ENCODE measurements around the gene TMCC1.
"Not testable (repeated sequence)": the region's sequence is repeated elsewhere in the genome, so short reads cannot be mapped to it uniquely, and the experiment has no call there.

The TMCC1 gene

DNA sequence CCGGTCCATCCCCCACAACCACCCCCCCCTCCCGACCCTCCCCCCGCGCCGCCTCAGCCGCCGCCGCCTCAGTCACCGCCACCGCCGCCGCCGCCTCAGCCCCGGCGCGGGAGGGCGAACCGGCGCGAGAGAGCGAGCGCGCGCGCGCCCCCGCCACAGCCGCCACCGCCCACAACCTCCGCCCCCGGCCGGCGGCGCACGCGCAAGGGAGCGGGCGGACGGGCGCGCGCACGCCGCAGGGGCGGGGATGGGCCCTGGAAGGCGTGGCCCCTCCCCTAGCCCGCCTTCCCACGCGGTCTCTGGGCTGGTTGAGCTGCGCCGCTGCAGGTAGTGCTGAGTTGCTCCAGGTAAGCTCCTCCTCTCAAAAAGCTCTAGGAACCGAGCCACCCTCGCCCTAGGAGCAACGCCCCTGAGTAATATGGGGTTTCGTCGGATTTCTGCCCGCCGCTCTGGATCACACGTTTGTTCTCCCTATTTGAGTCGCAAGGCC is at the start of gene TMCC1:
TSS of gene TMCC1 (minus strand) at position 131 of the 490 bp plus-strand sequence.
- DNase-seq (ENCODE audit: low read depth in 2 of 2): peak; percentile 65 to 73

GRCh38 chr3:129943020-129943419 is 49.5 kb upstream of the TMCC1 start:
- no peak for DNase-seq (ENCODE audit: low read depth in 2 of 2)

- peak; percentile 4 to 23 for DNase-seq (ENCODE audit: low read depth in 2 of 2)
Measured at GRCh38 chr3:129942296-129942695, 48.8 kb upstream of the TMCC1 start.

GRCh38 chr3:129940086-129940485 is 46.6 kb upstream of the TMCC1 start:
- DNase-seq (ENCODE audit: low read depth in 2 of 2): no peak

GRCh38 chr3:129938140-129938930 is 44.8 kb upstream of the TMCC1 start:
- DNase-seq (ENCODE audit: low read depth in 2 of 2): no peak

- no peak for DNase-seq (ENCODE audit: low read depth in 2 of 2)
Measured at GRCh38 chr3:129937717-129938116, 44.2 kb upstream of the TMCC1 start.

DNA sequence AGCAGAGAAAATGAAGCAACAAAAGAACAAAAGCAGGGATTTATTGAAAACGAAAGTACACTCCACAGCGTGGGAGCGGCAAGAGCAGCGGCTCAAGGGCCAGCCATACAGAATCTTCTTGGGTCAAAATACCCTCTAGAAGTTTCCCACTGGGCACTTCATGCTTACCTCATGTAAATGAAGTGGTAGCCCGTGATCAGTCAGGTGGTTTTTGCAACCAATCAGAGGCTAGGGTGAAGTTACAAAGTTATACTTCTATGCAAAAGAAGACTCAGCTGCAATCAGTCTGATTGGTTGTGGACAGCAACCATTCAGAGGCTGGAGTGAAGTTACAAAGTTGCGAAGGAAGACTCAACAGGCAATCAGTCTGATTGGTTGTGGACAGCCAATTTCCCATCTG is 43.2 kb upstream of the TMCC1 start:
- no peak for DNase-seq (ENCODE audit: low read depth in 2 of 2)

GRCh38 chr3:129934234-129935123 is 41.0 kb upstream of the TMCC1 start:
- DNase-seq (ENCODE audit: low read depth in 2 of 2): peak; percentile 3 to 5

GRCh38 chr3:129933471-129933870 is 40.0 kb upstream of the TMCC1 start:
- DNase-seq (ENCODE audit: low read depth in 2 of 2): no peak

GRCh38 chr3:129929383-129929782 is 35.9 kb upstream of the TMCC1 start:
- DNase-seq (ENCODE audit: low read depth in 2 of 2): no peak

DNA sequence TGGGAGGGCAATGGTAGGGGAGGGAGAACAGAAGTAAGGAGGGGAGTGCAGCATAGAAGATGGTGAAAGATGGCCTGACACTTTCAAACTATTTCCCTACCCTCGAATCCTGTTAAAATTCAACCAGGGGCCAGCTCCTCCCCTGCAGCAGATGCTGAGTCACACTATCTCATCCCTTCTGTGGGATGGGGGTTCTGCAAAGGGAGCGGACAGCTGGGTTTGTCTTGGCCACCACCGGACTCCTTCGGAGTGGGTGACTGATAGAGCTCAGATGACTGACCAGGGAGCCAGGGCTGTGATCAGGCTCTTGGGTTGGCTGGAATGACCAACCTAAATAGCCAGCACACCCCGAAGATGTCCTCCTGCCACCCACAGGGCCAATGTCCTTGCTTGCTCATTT is 33.6 kb upstream of the TMCC1 start:
- no peak for DNase-seq (ENCODE audit: low read depth in 2 of 2)

GRCh38 chr3:129919806-129920205 is 26.3 kb upstream of the TMCC1 start:
- no peak for DNase-seq (ENCODE audit: low read depth in 2 of 2)

- DNase-seq (ENCODE audit: low read depth in 2 of 2): no peak
Measured at GRCh38 chr3:129919357-129919756, 25.8 kb upstream of the TMCC1 start.

DNA sequence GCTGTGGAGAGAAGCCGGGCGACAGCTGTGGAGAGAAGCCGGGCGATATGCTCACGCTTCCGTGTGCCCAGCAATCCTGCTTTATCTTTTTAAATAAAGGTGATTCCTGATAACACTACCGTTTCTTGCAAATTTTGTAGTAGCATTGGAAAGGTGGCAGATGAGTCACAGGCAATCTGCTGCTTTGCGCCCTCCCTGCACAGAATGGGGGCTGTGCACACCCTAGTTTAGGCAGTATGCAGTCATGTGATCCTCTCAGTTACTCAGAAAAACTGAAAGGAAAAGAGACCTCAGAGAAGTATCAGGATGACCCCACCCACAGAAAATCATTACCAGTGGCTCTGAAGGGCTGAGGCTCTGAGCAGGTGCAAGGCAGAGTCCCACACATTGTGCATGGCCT is 24.9 kb upstream of the TMCC1 start:
- DNase-seq (ENCODE audit: low read depth in 2 of 2): no peak

DNA sequence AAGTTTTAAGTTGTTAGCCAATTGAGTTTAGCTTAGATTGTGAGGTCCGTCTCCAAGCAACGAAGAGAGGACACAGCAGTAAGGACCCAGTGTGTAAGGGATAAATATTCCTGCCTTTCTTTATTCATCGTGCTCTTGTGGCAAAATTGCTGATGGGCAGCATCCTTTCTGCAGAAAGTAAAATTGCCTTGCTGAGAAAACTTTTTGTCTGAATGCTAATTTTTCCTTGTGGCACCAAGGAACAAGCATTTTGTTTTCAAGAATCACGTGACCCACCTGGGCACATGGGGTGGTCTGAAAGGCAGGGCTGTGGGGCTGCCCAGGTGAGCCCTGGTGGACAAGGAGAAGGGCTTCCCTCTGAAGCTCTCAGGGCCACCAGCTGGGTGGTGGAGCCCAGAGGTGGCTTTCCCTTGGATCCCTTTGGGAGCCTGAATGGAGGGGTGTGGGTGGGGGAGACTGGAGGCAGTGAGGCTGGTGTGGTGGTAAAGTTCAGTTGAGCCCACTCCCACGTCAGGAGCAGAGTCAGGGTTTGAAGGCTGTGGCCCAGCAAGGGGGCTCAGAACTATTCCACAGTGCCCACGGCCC is 24.0 kb upstream of the TMCC1 start:
- no peak for DNase-seq (ENCODE audit: low read depth in 2 of 2)

- DNase-seq (ENCODE audit: low read depth in 2 of 2): no peak
Measured at GRCh38 chr3:129913618-129914017, 20.1 kb upstream of the TMCC1 start.

GRCh38 chr3:129911261-129911861 is 17.9 kb upstream of the TMCC1 start:
- no peak for DNase-seq (ENCODE audit: low read depth in 2 of 2)

GRCh38 chr3:129909235-129909634 is 15.7 kb upstream of the TMCC1 start:
- DNase-seq (ENCODE audit: low read depth in 2 of 2): not testable (repeated sequence)

- no peak for DNase-seq (ENCODE audit: low read depth in 2 of 2)
Measured at GRCh38 chr3:129908417-129908816, 14.9 kb upstream of the TMCC1 start.

GRCh38 chr3:129901272-129901671 is 7.8 kb upstream of the TMCC1 start:
- not testable (repeated sequence) for DNase-seq (ENCODE audit: low read depth in 2 of 2)

GRCh38 chr3:129897026-129897425 is 3.5 kb upstream of the TMCC1 start:
- DNase-seq (ENCODE audit: low read depth in 2 of 2): no peak
